ENCODE data around the gene UBASH3A.
A peak's percentile ranks its signal among the peaks of the same experiment; 100 is the strongest.

Gene UBASH3A

GRCh38 chr21:42489006-42489563 lies 85.4 kb downstream of the UBASH3A start:
- DNase-seq (ENCODE audit: low read depth in 2 of 2): no peak

- DNase-seq (ENCODE audit: low read depth in 2 of 2): no peak
Measured at GRCh38 chr21:42489991-42490390, 86.3 kb downstream of the UBASH3A start.

- DNase-seq (ENCODE audit: low read depth in 2 of 2): no peak
Measured at GRCh38 chr21:42490720-42491119, 87.0 kb downstream of the UBASH3A start.

GRCh38 chr21:42491328-42491727 lies 87.6 kb downstream of the UBASH3A start:
- DNase-seq (ENCODE audit: low read depth in 2 of 2): no peak

GRCh38 chr21:42492201-42492600 lies 88.5 kb downstream of the UBASH3A start:
- no peak for DNase-seq (ENCODE audit: low read depth in 2 of 2)

- DNase-seq (ENCODE audit: low read depth in 2 of 2): no peak
Measured at GRCh38 chr21:42493109-42494060, 89.7 kb downstream of the UBASH3A start.

- DNase-seq (ENCODE audit: low read depth in 2 of 2): no peak
Measured at GRCh38 chr21:42495027-42495426, 91.3 kb downstream of the UBASH3A start.

- DNase-seq (ENCODE audit: low read depth in 2 of 2): no peak
Measured at GRCh38 chr21:42495765-42496119, 92.0 kb downstream of the UBASH3A start.

GRCh38 chr21:42496120-42496838 lies 92.6 kb downstream of the UBASH3A start, which contains the start of gene RSPH1:
TSS of gene RSPH1 (minus strand) at chr21:42496224. CDS start at chr21:42496186, 38 bp downstream.
- DNase-seq (ENCODE audit: low read depth in 2 of 2): peak; percentile 99

GRCh38 chr21:42496839-42497202 lies 93.1 kb downstream of the UBASH3A start:
- no peak for DNase-seq (ENCODE audit: low read depth in 2 of 2)

Measured in activated CD4-positive, alpha-beta T cell treated with anti-CD3 and anti-CD28 coated beads for 24 hours (primary cell).